HepG2 (cell line): ENCODE measurements around the gene CCDC87. TPM values are rescaled to one million over a fixed set of nuclear protein-coding genes. Genes with fewer than 3 reads are reported as not detected.
A peak's percentile ranks its signal among the peaks of the same experiment; 100 is the strongest.

Source experiments
- CERS6 ChIP-seq: sonication (generic); formaldehyde crosslinking; IDR thresholded peaks from 2 replicates; pipeline ENCODE4 v1.5.0; 2020; ENCODE audit warnings: missing genetic modification reagents
- HNRNPH1 ChIP-seq: fragments of 200-400 bp; formaldehyde crosslinking; optimal IDR thresholded peaks from 2 replicates; pipeline ENCODE3; 2017; ENCODE audit warnings: mild to moderate bottlenecking, low read depth, low read length
- IKZF4 ChIP-seq: sonication (generic); formaldehyde crosslinking; IDR thresholded peaks from 2 replicates; pipeline ENCODE4 v1.5.1; 2020; ENCODE audit warnings: borderline replicate concordance, mild to moderate bottlenecking, low read depth, missing genetic modification reagents; ENCODE audit errors: not compliant biosample characterization
- MXD1 ChIP-seq: sonication (generic); formaldehyde crosslinking; IDR thresholded peaks from 2 replicates; pipeline ENCODE4 v1.4.0; 2020; ENCODE audit warnings: mild to moderate bottlenecking, missing genetic modification reagents
- PITX1 ChIP-seq: sonication (generic); formaldehyde crosslinking; IDR thresholded peaks from 2 replicates; pipeline ENCODE4 v1.5.1; 2020; ENCODE audit warnings: mild to moderate bottlenecking, missing genetic modification reagents
- SMAD3 ChIP-seq: sonication (generic); formaldehyde crosslinking; IDR thresholded peaks from 2 replicates; pipeline ENCODE4 v1.4.0; 2020; ENCODE audit warnings: missing genetic modification reagents
- SNAPC5 ChIP-seq: sonication (generic); formaldehyde crosslinking; IDR thresholded peaks from 2 replicates; pipeline ENCODE4 v1.8.1; 2023; ENCODE audit warnings: mild to moderate bottlenecking, missing genetic modification reagents, borderline replicate concordance
- SUZ12 ChIP-seq: fragments of 150-350 bp; IDR thresholded peaks from 2 replicates; pipeline ENCODE4 v1.6.1; 2014; ENCODE audit warnings: low read depth, low read length
- TEAD3 ChIP-seq: optimal IDR thresholded peaks from 2 replicates; pipeline ENCODE3; 2016; ENCODE audit warnings: borderline replicate concordance
- TFDP2 ChIP-seq: sonication (generic); formaldehyde crosslinking; IDR thresholded peaks from 2 replicates; pipeline ENCODE4 v1.4.0; 2020; ENCODE audit warnings: missing genetic modification reagents
- USF2 ChIP-seq, 2 experiments: sonication (generic) in 1 of 2; formaldehyde crosslinking in 1 of 2; IDR thresholded peaks; 2 replicates each; pipeline versions ENCODE4 v1.5.1 to v1.6.1; 2011 to 2020; ENCODE audit warnings: borderline replicate concordance in 1 of 2, low read depth in 1 of 2, low read length in 1 of 2, mild to moderate bottlenecking in 1 of 2, missing genetic modification reagents in 1 of 2, moderate library complexity in 1 of 2
- ZBTB20 ChIP-seq: sonication (generic); formaldehyde crosslinking; IDR thresholded peaks from 2 replicates; pipeline ENCODE4 v1.8.1; 2023; ENCODE audit warnings: missing genetic modification reagents, low read depth, mild to moderate bottlenecking, borderline replicate concordance
- ZNF205 ChIP-seq: IDR thresholded peaks from 2 replicates; pipeline ENCODE4 v1.6.1; 2018; ENCODE audit warnings: missing biosample characterization, missing genetic modification reagents
- ZNF207 ChIP-seq: fragments of 450-650 bp; IDR thresholded peaks from 2 replicates; pipeline ENCODE4 v1.6.1; 2016; ENCODE audit warnings: antibody characterized with exemption, borderline replicate concordance
- ZNF260 ChIP-seq: sonication (generic); formaldehyde crosslinking; IDR thresholded peaks from 2 replicates; pipeline ENCODE4 v1.4.0; 2020; ENCODE audit warnings: missing genetic modification reagents, low read depth, mild to moderate bottlenecking, borderline replicate concordance
- ZNF264 ChIP-seq: sonication (generic); formaldehyde crosslinking; IDR thresholded peaks from 2 replicates; pipeline ENCODE4 v1.4.0; 2020; ENCODE audit warnings: missing genetic modification reagents
- ZNF280D ChIP-seq: sonication (generic); formaldehyde crosslinking; IDR thresholded peaks from 2 replicates; pipeline ENCODE4 v1.5.1; 2020; ENCODE audit warnings: mild to moderate bottlenecking, missing genetic modification reagents
- ZNF567 ChIP-seq: sonication (generic); formaldehyde crosslinking; IDR thresholded peaks from 2 replicates; pipeline ENCODE4 v1.8.1; 2023; ENCODE audit warnings: mild to moderate bottlenecking, missing genetic modification reagents, borderline replicate concordance
- ZSCAN5A ChIP-seq: sonication (generic); formaldehyde crosslinking; IDR thresholded peaks from 2 replicates; pipeline ENCODE4 v1.8.0; 2022; ENCODE audit warnings: mild to moderate bottlenecking, missing genetic modification reagents, borderline replicate concordance
- polyA plus RNA-seq, 8 experiments: library from polyadenylated mRNA; depleted of rRNA in 3 of 8; stranded (reverse) in 7 of 8; unstranded in 1 of 8; fragments of >200 nt; fragmentation: Illumina TruSeq in 4 of 8; extraction: Trizol in 4 of 8; gene quantifications; 2 replicates each; pipeline versions ENCODE4 v1.2.1 to v1.2.3, GENCODE V29; 2011 to 2016; ENCODE audit warnings: low read depth in 4 of 8, missing spikeins in 1 of 8, mixed read lengths in 1 of 8; ENCODE audit not compliant: insufficient read depth in 1 of 8
- total RNA-seq, 5 experiments: library from RNA; depleted of rRNA; stranded (reverse); fragments of >200 nt; fragmentation: Illumina TruSeq; extraction: Trizol; gene quantifications; 2 replicates each; pipeline ENCODE4 v1.2.3, GENCODE V29; 2016; ENCODE audit warnings: low read depth in 1 of 5

Gene CCDC87
- total and polyA plus RNA-seq, 2 of the 13 experiments (the other 11 are each of a cell fraction or from before 2014, with no cell fraction given): 0.05 to 0.42 TPM

- TF ChIP-seq ZNF280D (CRISPR knock-in tag) (no peak), SMAD3 (CRISPR knock-in tag) (0 out of 2 replicates have a peak, but pooled peaks have one; percentile 34), HNRNPH1 (no peak), SNAPC5 (no peak), ZNF205 (CRISPR knock-in tag) (no peak), SUZ12 (no peak), TFDP2 (0 out of 2 replicates have a peak, but pooled peaks have one; percentile 32), PITX1 (peak; percentile 14; the same call in 1 of the 2 replicates), ZNF567 (0 out of 2 replicates have a peak, but pooled peaks have one; percentile 24), TEAD3 (CRISPR knock-in tag) (no peak), ZBTB20 (CRISPR knock-in tag) (no peak), CERS6 (CRISPR knock-in tag) (no peak), ZNF207 (no peak), ZNF260 (no peak), MXD1 (CRISPR knock-in tag) (no peak), ZSCAN5A (CRISPR knock-in tag) (no peak), USF2 (IDR thresholded peaks at IDR 0.05; ENCODE audit: low read depth, low read length) (no peak), USF2 (CRISPR knock-in tag; IDR thresholded peaks at IDR 0.05; ENCODE audit: borderline replicate concordance) (no peak), ZNF264 (CRISPR knock-in tag) (no peak), IKZF4 (CRISPR knock-in tag) (no peak)
These were observed 13.8 kb downstream of the CCDC87 start (continued) for GRCh38 chr11:66579017-66579606.
